IPS DF 6.9 (cell line): ENCODE results near the gene SRP54.
"Not testable (repeated sequence)": the region's sequence is repeated elsewhere in the genome, so short reads cannot be mapped to it uniquely, and the experiment has no call there.

ENCODE experiments used
- DNase-seq: peaks from one replicate; pipeline ENCODE4 v3.0.0-alpha.2; 2013; ENCODE audit warnings: low read depth, low spot score
- H3K27ac ChIP-seq: one replicate; pipeline ENCODE4 v1.5.1; 2013; ENCODE audit warnings: low read length, control low read depth
- H3K27me3 ChIP-seq: 2 replicates; pipeline ENCODE4 v1.6.1; 2013; ENCODE audit warnings: mild to moderate bottlenecking, low read length; ENCODE audit not compliant: control insufficient read depth, insufficient read depth
- H3K36me3 ChIP-seq: 2 replicates; pipeline ENCODE4 v1.6.1; 2013; ENCODE audit warnings: low read length; ENCODE audit not compliant: control insufficient read depth, insufficient read depth
- H3K4me1 ChIP-seq: 2 replicates; pipeline ENCODE4 v1.6.1; 2013; ENCODE audit warnings: low read length; ENCODE audit not compliant: control insufficient read depth, insufficient read depth
- H3K4me3 ChIP-seq: 2 replicates; pipeline ENCODE4 v1.5.1; 2013; ENCODE audit warnings: mild to moderate bottlenecking, low read length
- H3K9me3 ChIP-seq: 2 replicates; pipeline ENCODE4 v1.6.1; 2013; ENCODE audit warnings: low read length, inconsistent platforms; ENCODE audit not compliant: control insufficient read depth, insufficient read depth
- WGBS: extraction: QIAGEN DNeasy Blood & Tissue Kit; methylation state at CpG from one replicate; pipeline ENCODE4 v1.1.7; 2013; ENCODE audit warnings: mixed read lengths, missing lambda C conversion rate; ENCODE audit not compliant: insufficient read length, insufficient coverage; 5-methylcytosine and 5-hydroxymethylcytosine counted together

Gene SRP54

GRCh38 chr14:34962106-34962505, 20.7 kb upstream of the SRP54 start:
- H3K4me1 ChIP-seq, DNase-seq, H3K4me3 ChIP-seq, H3K36me3 ChIP-seq, H3K27ac ChIP-seq, H3K27me3 ChIP-seq, H3K9me3 ChIP-seq: not testable (repeated sequence)
- no CpG with 5 or more reads among the region's 5 CpGs for WGBS

DNA sequence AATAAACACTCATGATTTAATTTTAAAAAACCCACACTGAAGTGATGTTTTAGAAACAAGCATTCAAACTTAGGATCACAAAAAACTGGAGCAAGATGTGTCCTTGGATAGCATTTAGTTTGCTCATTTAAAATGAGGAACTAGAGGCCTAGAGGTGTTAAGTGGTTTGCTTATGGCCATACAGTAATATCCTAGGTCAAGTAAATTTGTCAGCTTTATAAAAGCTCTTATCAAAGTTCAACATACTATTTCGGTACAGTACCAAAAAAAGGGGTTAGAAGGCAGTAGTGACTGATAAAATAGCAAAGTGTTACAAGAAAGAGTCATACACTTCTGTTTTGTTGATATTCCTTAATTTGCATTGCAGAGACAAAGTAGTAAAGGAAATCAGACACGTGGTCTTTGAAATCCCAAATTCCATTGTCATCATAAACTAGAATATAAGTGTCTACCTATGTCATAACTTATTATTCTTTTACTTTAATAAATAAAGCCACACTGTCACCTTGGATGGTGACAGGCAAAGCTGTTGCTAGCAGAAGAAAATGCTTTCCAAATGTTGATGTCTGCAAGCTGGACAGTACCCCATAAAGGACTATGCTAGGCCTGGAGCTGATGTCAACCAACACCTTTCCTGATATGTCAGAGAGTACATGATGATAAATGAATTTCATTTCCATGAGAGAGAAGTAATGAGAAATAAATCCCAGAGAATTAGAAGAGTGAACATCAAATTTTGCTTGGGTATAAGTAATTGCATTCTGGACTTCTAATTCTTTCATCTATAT, 17.6 kb upstream of the SRP54 start:
- Histone ChIP-seq H3K4me3 (no peak overlapping the region), H3K4me1 (no peaks in the 10 kb centered on the region), H3K27ac (no peak overlapping the region), H3K27me3 (no peaks in the 10 kb centered on the region), H3K36me3 (0 out of 2 replicates have a peak, but pooled peaks cover 3% of the 10 kb centered on the region), H3K9me3 (no peaks in the 10 kb centered on the region)
- no CpG with 5 or more reads among the region's 2 CpGs for WGBS
- no peak for DNase-seq

- H3K27ac ChIP-seq, result no peak overlapping the region
- WGBS, result no CpG with 5 or more reads among the region's 4 CpGs
- no peak overlapping the region for H3K4me3 ChIP-seq
- DNase-seq, result no peak
- no peaks in the 10 kb centered on the region for H3K27me3 ChIP-seq
- 0 out of 2 replicates have a peak, but pooled peaks cover 3% of the 10 kb centered on the region for H3K36me3 ChIP-seq
- no peaks in the 10 kb centered on the region for H3K4me1 ChIP-seq
- H3K9me3 ChIP-seq, result no peaks in the 10 kb centered on the region
Observed at GRCh38 chr14:34965912-34966311, 16.9 kb upstream of the SRP54 start.

- no peaks in the 10 kb centered on the region for H3K4me1 ChIP-seq
- H3K4me3 ChIP-seq, result no peak overlapping the region
- no peaks in the 10 kb centered on the region for H3K27me3 ChIP-seq
- DNase-seq, result no peak
- no CpG with 5 or more reads among the region's 3 CpGs for WGBS
- H3K36me3 ChIP-seq, result 0 out of 2 replicates have a peak, but pooled peaks cover 3% of the 10 kb centered on the region
- H3K9me3 ChIP-seq, result no peaks in the 10 kb centered on the region
- no peak overlapping the region for H3K27ac ChIP-seq
Observed at GRCh38 chr14:34966413-34966812, 16.4 kb upstream of the SRP54 start.

DNA sequence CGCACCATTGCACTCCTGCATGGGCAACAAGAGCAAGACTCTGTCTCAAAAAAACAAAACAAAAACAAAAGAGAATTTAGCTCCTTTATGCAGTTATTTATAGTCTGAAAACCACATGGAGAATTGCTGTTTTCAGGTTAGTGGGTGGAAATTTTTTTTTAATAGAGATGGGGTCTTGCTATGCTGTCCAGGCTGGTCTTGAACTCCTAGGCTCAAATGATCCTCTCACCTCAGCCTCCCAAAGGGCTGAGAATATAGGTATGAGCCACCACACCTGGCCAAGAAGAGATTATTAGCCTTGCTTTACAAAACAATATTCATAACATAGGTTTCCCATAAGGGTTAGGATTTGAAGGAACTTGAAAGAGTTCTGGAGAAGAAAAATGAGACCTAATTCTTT, 12.1 kb upstream of the SRP54 start:
- WGBS, result no CpG with 5 or more reads among the region's 1 CpG

DNA sequence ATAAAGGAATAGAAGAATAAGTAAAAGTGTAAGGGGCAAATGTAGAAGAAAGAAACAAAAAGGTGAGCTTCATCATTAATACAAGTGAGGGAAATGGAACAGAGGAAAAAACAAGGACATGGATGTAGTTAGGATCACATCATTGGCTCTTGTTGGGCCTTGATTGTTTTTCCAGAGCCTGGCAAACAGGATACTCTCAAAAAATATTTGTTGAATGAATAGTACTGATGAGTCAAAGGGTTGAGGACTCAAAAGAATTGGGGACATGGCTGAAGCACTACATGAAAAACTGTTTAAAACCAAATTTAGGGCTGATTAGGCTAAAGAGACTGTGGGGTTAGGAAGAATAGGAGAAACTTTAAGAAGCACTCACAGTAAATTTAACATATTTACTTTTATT, 11.4 kb upstream of the SRP54 start:
- no peak overlapping the region for H3K27ac ChIP-seq
- no peaks in the 10 kb centered on the region for H3K36me3 ChIP-seq
- no peak for DNase-seq

More for the DNA sequence above, 12.1 kb upstream of the SRP54 start:
- H3K4me3 ChIP-seq, result no peak overlapping the region
- DNase-seq, result no peak
- no peaks in the 10 kb centered on the region for H3K9me3 ChIP-seq
- 0 out of 2 replicates have a peak, but pooled peaks cover 3% of the 10 kb centered on the region for H3K36me3 ChIP-seq
- H3K27ac ChIP-seq, result no peak overlapping the region
- H3K27me3 ChIP-seq, result no peaks in the 10 kb centered on the region
- H3K4me1 ChIP-seq, result no peaks in the 10 kb centered on the region

GRCh38 chr14:34971801-34972200, 11.0 kb upstream of the SRP54 start:
- no peak for DNase-seq
- H3K36me3 ChIP-seq, result no peaks in the 10 kb centered on the region
- H3K27ac ChIP-seq, result no peak overlapping the region
- H3K27me3 ChIP-seq, result no peaks in the 10 kb centered on the region
- H3K4me3 ChIP-seq, result no peak overlapping the region
- WGBS, result no CpG with 5 or more reads among the region's 5 CpGs
- no peaks in the 10 kb centered on the region for H3K9me3 ChIP-seq
- no peaks in the 10 kb centered on the region for H3K4me1 ChIP-seq

More for the DNA sequence above, 11.4 kb upstream of the SRP54 start:
- no peak overlapping the region for H3K4me3 ChIP-seq
- no peaks in the 10 kb centered on the region for H3K9me3 ChIP-seq
- H3K27me3 ChIP-seq, result no peaks in the 10 kb centered on the region
- no peaks in the 10 kb centered on the region for H3K4me1 ChIP-seq

DNA sequence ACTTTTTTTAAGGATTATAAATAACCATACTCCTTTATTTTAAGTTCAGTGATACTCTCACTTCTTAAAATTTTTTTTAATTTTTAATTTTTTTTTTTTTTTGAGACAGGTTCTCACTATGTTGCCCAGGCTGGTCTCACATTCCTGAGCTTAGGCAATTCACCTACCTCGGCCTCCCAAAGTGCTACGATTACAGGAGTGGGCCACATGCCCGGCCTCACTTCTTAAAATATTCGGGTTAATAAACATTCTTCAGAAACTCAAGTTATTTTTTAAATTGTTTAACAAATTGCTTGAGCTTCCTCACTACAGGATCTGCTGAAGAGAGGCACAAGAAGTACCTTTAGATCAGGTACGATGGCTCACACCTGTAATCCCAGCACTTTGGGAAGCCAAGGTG, 4.3 kb upstream of the SRP54 start:
- Histone ChIP-seq H3K27me3 (no peaks in the 10 kb centered on the region), H3K36me3 (no peaks in the 10 kb centered on the region), H3K4me1 (0 out of 2 replicates have a peak, but pooled peaks cover 2% of the 10 kb centered on the region), H3K27ac (no peak overlapping the region), H3K4me3 (no peak overlapping the region), H3K9me3 (no peaks in the 10 kb centered on the region)
- no CpG with 5 or more reads among the region's 5 CpGs for WGBS
- no peak for DNase-seq

GRCh38 chr14:34980337-34980900, 2.4 kb upstream of the SRP54 start:
- no CpG with 5 or more reads among the region's 11 CpGs for WGBS
- H3K4me3 ChIP-seq, result no peak overlapping the region
- H3K4me1 ChIP-seq, result 0 out of 2 replicates have a peak, but pooled peaks cover 2% of the 10 kb centered on the region
- no peaks in the 10 kb centered on the region for H3K9me3 ChIP-seq
- no peak for DNase-seq
- H3K36me3 ChIP-seq, result no peaks in the 10 kb centered on the region
- H3K27ac ChIP-seq, result no peak overlapping the region
- no peaks in the 10 kb centered on the region for H3K27me3 ChIP-seq

GRCh38 chr14:34981743-34982420, 910 bp upstream of the SRP54 start:
- Histone ChIP-seq H3K36me3 (no peaks in the 10 kb centered on the region), H3K4me3 (peak overlapping the region; percentile 67; the same call in 1 of the 2 replicates), H3K27me3 (no peaks in the 10 kb centered on the region), H3K9me3 (no peaks in the 10 kb centered on the region), H3K27ac (no peak overlapping the region), H3K4me1 (0 out of 2 replicates have a peak, but pooled peaks cover 2% of the 10 kb centered on the region)
- WGBS, result no CpG with 5 or more reads among the region's 17 CpGs
- DNase-seq, result no peak
